GM19463 (cell line): ENCODE measurements around the gene ULK1.
"Not testable (repeated sequence)": the region's sequence is repeated elsewhere in the genome, so short reads cannot be mapped to it uniquely, and the experiment has no call there.

Source experiments
- ATAC-seq: cut with Tn5 transposase; IDR thresholded peaks from one replicate; pipeline ENCODE4 v1.9.1; 2021; ENCODE audit warnings: mild to moderate bottlenecking, moderate library complexity; ENCODE audit not compliant: unreplicated experiment

ULK1 gene

GRCh38 chr12:131861261-131862083, 33.0 kb upstream of the ULK1 start:
- no peak for ATAC-seq

- ATAC-seq: no peak
These were observed 32.4 kb upstream of the ULK1 start for GRCh38 chr12:131862084-131862441.

GRCh38 chr12:131862600-131862993, 31.8 kb upstream of the ULK1 start:
- ATAC-seq: no peak

- ATAC-seq: no peak
These were observed 31.3 kb upstream of the ULK1 start for GRCh38 chr12:131862994-131863710.

- no peak for ATAC-seq
These were observed 30.6 kb upstream of the ULK1 start for GRCh38 chr12:131863711-131864396.

- no peak for ATAC-seq
These were observed 30.0 kb upstream of the ULK1 start for GRCh38 chr12:131864469-131864868.

- no peak for ATAC-seq
These were observed 29.1 kb upstream of the ULK1 start for GRCh38 chr12:131865180-131865875.

GRCh38 chr12:131867471-131867870, 27.0 kb upstream of the ULK1 start:
- no peak for ATAC-seq

GRCh38 chr12:131867891-131868675, 26.3 kb upstream of the ULK1 start:
- ATAC-seq: no peak

GRCh38 chr12:131869871-131870418, 24.5 kb upstream of the ULK1 start:
- ATAC-seq: no peak

- no peak for ATAC-seq
These were observed 22.7 kb upstream of the ULK1 start for GRCh38 chr12:131871677-131872076.

- no peak for ATAC-seq
These were observed 22.0 kb upstream of the ULK1 start for GRCh38 chr12:131872154-131873051.

- no peak for ATAC-seq
These were observed 21.1 kb upstream of the ULK1 start for GRCh38 chr12:131873293-131873692.

GRCh38 chr12:131874972-131875371, 19.4 kb upstream of the ULK1 start:
- not testable (repeated sequence) for ATAC-seq

- ATAC-seq: not testable (repeated sequence)
These were observed 17.2 kb upstream of the ULK1 start for GRCh38 chr12:131877216-131877615.

GRCh38 chr12:131878436-131878835, 16.0 kb upstream of the ULK1 start:
- ATAC-seq: not testable (repeated sequence)

GRCh38 chr12:131882804-131883520, 11.5 kb upstream of the ULK1 start:
- ATAC-seq: no peak

- ATAC-seq: no peak
These were observed 10.9 kb upstream of the ULK1 start for GRCh38 chr12:131883521-131883900.
